PC-3 (cell line): Measurements from ENCODE around the gene COLGALT1.

ENCODE experiments used
- EZH2 ChIP-seq: fragments of 300-600 bp; sonication (generic); IDR thresholded peaks from one replicate; pipeline ENCODE4 v1.6.1; 2017; ENCODE audit warnings: antibody characterized with exemption, mild to moderate bottlenecking, low read length; ENCODE audit not compliant: unreplicated experiment
- TF ChIP-seq, protein P1 (sequence below): fragments of 300-600 bp; sonication (generic); conservative IDR thresholded peaks from 2 replicates; pipeline ENCODE4 v1.5.1; 2017; ENCODE audit warnings: antibody characterized with exemption, low read depth, mild to moderate bottlenecking, low read length

DNA sequence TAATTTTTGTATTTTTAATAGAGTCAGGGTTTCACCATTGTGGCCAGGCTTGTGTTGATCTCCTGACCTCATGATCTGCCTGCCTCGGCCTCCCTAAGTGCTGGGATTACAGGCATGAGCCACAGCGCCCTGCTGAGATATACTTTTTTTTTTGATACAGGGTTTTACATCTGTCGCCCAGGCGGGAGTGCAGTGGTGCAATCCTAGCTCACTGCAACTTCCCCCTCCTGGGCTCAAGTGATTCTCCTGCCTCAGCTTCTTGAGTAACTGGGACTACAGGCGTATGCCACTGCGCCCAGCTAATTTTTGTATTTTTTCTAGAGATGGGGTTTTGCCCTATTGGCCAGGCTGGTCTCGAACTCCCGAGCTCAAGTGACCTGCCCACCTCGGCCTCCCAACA lies 2.0 kb downstream of the COLGALT1 start:
- TF ChIP-seq, protein P1, sequence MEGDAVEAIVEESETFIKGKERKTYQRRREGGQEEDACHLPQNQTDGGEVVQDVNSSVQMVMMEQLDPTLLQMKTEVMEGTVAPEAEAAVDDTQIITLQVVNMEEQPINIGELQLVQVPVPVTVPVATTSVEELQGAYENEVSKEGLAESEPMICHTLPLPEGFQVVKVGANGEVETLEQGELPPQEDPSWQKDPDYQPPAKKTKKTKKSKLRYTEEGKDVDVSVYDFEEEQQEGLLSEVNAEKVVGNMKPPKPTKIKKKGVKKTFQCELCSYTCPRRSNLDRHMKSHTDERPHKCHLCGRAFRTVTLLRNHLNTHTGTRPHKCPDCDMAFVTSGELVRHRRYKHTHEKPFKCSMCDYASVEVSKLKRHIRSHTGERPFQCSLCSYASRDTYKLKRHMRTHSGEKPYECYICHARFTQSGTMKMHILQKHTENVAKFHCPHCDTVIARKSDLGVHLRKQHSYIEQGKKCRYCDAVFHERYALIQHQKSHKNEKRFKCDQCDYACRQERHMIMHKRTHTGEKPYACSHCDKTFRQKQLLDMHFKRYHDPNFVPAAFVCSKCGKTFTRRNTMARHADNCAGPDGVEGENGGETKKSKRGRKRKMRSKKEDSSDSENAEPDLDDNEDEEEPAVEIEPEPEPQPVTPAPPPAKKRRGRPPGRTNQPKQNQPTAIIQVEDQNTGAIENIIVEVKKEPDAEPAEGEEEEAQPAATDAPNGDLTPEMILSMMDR: no peak
- no peak for TF ChIP-seq EZH2
